ENCODE results near the gene RIC3. TPM values are rescaled to one million over a fixed set of nuclear protein-coding genes. Genes with fewer than 3 reads are reported as not detected.

Gene RIC3
- total RNA-seq, 1 donor, result 27.5 TPM

GRCh38 chr11:8080674-8081590 lies 87.9 kb downstream of the RIC3 start, which contains the start of gene TUB:
Gene TUB (plus strand): TSS chr11:8081211. CDS start chr11:8081511, 300 bp downstream.
- Histone ChIP-seq H3K27me3 (ENCODE audit: insufficient read depth, low read length) (peaks cover 28% of the 10 kb centered on the region), H3K9me3 (ENCODE audit: low read depth, low read length) (no peaks in the 10 kb centered on the region), H3K4me1 (ENCODE audit: insufficient read depth, low read length) (no peaks in the 10 kb centered on the region), H3K4me3 (ENCODE audit: low read length) (no peak within 1 kb of the TSS)

- Histone ChIP-seq H3K4me3 (ENCODE audit: low read length) (no peak overlapping the region), H3K9me3 (ENCODE audit: low read depth, low read length) (no peaks in the 10 kb centered on the region), H3K27me3 (ENCODE audit: insufficient read depth, low read length) (peaks cover 28% of the 10 kb centered on the region), H3K4me1 (ENCODE audit: insufficient read depth, low read length) (no peaks in the 10 kb centered on the region)
Measured at GRCh38 chr11:8080069-8080670, 88.7 kb downstream of the RIC3 start.

GRCh38 chr11:8079111-8079675 lies 89.6 kb downstream of the RIC3 start:
- H3K4me1 ChIP-seq (ENCODE audit: insufficient read depth, low read length), result no peaks in the 10 kb centered on the region
- peaks cover 28% of the 10 kb centered on the region for H3K27me3 ChIP-seq (ENCODE audit: insufficient read depth, low read length)
- no peaks in the 10 kb centered on the region for H3K9me3 ChIP-seq (ENCODE audit: low read depth, low read length)
- no peak overlapping the region for H3K4me3 ChIP-seq (ENCODE audit: low read length)

GRCh38 chr11:8075119-8075726 lies 93.6 kb downstream of the RIC3 start:
- H3K4me3 ChIP-seq (ENCODE audit: low read length), result no peak overlapping the region
- peaks cover 6% of the 10 kb centered on the region for H3K27me3 ChIP-seq (ENCODE audit: insufficient read depth, low read length)
- no peaks in the 10 kb centered on the region for H3K4me1 ChIP-seq (ENCODE audit: insufficient read depth, low read length)
- no peaks in the 10 kb centered on the region for H3K9me3 ChIP-seq (ENCODE audit: low read depth, low read length)

- Histone ChIP-seq H3K4me3 (ENCODE audit: low read length) (no peak overlapping the region), H3K4me1 (ENCODE audit: insufficient read depth, low read length) (no peaks in the 10 kb centered on the region), H3K9me3 (ENCODE audit: low read depth, low read length) (no peaks in the 10 kb centered on the region), H3K27me3 (ENCODE audit: insufficient read depth, low read length) (no peaks in the 10 kb centered on the region)
Measured at GRCh38 chr11:8071616-8072581, 96.9 kb downstream of the RIC3 start.

- Histone ChIP-seq H3K4me3 (ENCODE audit: low read length) (no peak overlapping the region), H3K27me3 (ENCODE audit: insufficient read depth, low read length) (no peaks in the 10 kb centered on the region), H3K4me1 (ENCODE audit: insufficient read depth, low read length) (no peaks in the 10 kb centered on the region)
Measured at GRCh38 chr11:8070417-8071115, 98.3 kb downstream of the RIC3 start.

GRCh38 chr11:8069771-8070170 lies 99.1 kb downstream of the RIC3 start:
- Histone ChIP-seq H3K9me3 (ENCODE audit: low read depth, low read length) (no peaks in the 10 kb centered on the region), H3K27me3 (ENCODE audit: insufficient read depth, low read length) (no peaks in the 10 kb centered on the region), H3K4me3 (ENCODE audit: low read length) (no peak overlapping the region), H3K4me1 (ENCODE audit: insufficient read depth, low read length) (no peaks in the 10 kb centered on the region)

More at GRCh38 chr11:8070417-8071115, 98.3 kb downstream of the RIC3 start:
- no peaks in the 10 kb centered on the region for H3K9me3 ChIP-seq (ENCODE audit: low read depth, low read length)

GRCh38 chr11:8068605-8069221 lies 100.1 kb downstream of the RIC3 start:
- no peak overlapping the region for H3K4me3 ChIP-seq (ENCODE audit: low read length)
- no peaks in the 10 kb centered on the region for H3K9me3 ChIP-seq (ENCODE audit: low read depth, low read length)
- H3K4me1 ChIP-seq (ENCODE audit: insufficient read depth, low read length), result no peaks in the 10 kb centered on the region
- no peaks in the 10 kb centered on the region for H3K27me3 ChIP-seq (ENCODE audit: insufficient read depth, low read length)

- Histone ChIP-seq H3K27me3 (ENCODE audit: insufficient read depth, low read length) (no peaks in the 10 kb centered on the region), H3K9me3 (ENCODE audit: low read depth, low read length) (no peaks in the 10 kb centered on the region), H3K4me1 (ENCODE audit: insufficient read depth, low read length) (no peaks in the 10 kb centered on the region), H3K4me3 (ENCODE audit: low read length) (no peak overlapping the region)
Measured at GRCh38 chr11:8067929-8068575, 100.8 kb downstream of the RIC3 start.

GRCh38 chr11:8067567-8067928 lies 101.3 kb downstream of the RIC3 start:
- Histone ChIP-seq H3K27me3 (ENCODE audit: insufficient read depth, low read length) (no peaks in the 10 kb centered on the region), H3K4me1 (ENCODE audit: insufficient read depth, low read length) (no peaks in the 10 kb centered on the region), H3K9me3 (ENCODE audit: low read depth, low read length) (no peaks in the 10 kb centered on the region), H3K4me3 (ENCODE audit: low read length) (no peak overlapping the region)

- H3K4me3 ChIP-seq (ENCODE audit: low read length), result no peak overlapping the region
- H3K27me3 ChIP-seq (ENCODE audit: insufficient read depth, low read length), result no peaks in the 10 kb centered on the region
- no peaks in the 10 kb centered on the region for H3K9me3 ChIP-seq (ENCODE audit: low read depth, low read length)
- H3K4me1 ChIP-seq (ENCODE audit: insufficient read depth, low read length), result no peaks in the 10 kb centered on the region
Measured at GRCh38 chr11:8066911-8067455, 101.8 kb downstream of the RIC3 start.

GRCh38 chr11:8066036-8066910 lies 102.6 kb downstream of the RIC3 start:
- Histone ChIP-seq H3K27me3 (ENCODE audit: insufficient read depth, low read length) (no peaks in the 10 kb centered on the region), H3K4me3 (ENCODE audit: low read length) (no peak overlapping the region), H3K9me3 (ENCODE audit: low read depth, low read length) (no peaks in the 10 kb centered on the region), H3K4me1 (ENCODE audit: insufficient read depth, low read length) (no peaks in the 10 kb centered on the region)
